GM18502 (cell line): ENCODE results near the gene CD2BP2.
"Not testable (repeated sequence)": the region's sequence is repeated elsewhere in the genome, so short reads cannot be mapped to it uniquely, and the experiment has no call there.

ENCODE experiments used
- ATAC-seq: cut with Tn5 transposase; IDR thresholded peaks from one replicate; pipeline ENCODE4 v1.9.1; 2021; ENCODE audit warnings: mild to moderate bottlenecking; ENCODE audit not compliant: unreplicated experiment, poor library complexity

CD2BP2 gene

GRCh38 chr16:30348113-30348512 is 7.0 kb downstream of the CD2BP2 start:
- ATAC-seq, result no peak

GRCh38 chr16:30346286-30346685 is 8.8 kb downstream of the CD2BP2 start:
- no peak for ATAC-seq

GRCh38 chr16:30343491-30343820 is 11.7 kb downstream of the CD2BP2 start:
- ATAC-seq, result not testable (repeated sequence)

DNA sequence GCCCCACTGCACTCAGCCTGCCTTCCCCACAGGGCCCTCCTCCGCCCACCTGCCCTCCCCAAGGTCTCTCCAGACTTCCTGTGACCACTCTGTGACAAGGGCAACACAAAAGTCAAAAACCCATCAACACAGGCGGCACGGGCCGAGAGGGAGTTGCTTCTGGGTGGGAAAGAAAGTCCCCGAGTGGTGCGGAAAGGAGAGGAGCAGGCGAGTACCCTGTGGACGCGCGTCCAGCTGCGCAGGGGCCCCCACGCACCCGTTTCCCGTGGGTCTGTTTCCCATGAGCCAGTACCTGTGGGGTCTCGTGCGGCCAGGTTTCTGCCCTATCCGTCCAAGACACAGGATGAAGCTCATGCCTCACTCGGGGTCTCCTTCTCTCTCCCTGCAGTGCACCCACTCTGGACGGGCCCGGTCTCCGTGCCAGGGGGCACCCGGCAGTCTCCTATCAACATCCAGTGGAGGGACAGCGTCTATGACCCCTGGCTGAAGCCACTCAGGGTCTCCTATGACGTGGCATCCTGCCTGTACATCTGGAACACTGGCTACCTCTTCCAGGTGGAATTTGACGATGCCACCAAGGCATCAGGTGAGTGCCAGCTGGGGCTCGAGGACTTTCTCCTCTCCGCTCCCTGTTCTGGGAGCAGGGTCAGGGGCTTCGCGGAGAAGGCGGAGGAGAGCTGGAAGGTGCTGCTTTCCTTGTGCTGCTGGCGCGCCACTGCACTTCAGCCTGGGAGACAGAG is 12.2 kb downstream of the CD2BP2 start:
- no peak for ATAC-seq

- not testable (repeated sequence) for ATAC-seq
Observed at GRCh38 chr16:30341971-30342370, 13.1 kb downstream of the CD2BP2 start.

DNA sequence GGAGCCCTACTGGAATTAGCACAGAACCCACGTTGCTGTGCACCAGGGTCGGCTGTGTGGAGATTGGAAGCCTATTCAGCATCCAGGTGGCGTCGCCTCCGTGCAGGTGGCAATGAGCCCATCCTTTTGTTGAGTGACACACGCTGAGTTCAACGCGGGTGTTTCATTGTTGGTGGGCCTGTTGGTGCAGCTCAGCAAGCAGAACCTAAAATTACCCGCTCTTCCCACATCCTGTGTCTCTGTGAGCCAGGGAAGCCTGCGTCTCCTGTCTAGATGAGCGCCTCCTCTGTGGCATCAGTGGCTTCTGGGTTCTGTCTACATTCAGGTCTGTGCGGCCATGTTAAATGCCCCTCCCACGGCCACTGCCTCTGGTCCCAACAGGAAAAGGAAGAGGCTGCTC is 14.5 kb downstream of the CD2BP2 start:
- ATAC-seq, result no peak

DNA sequence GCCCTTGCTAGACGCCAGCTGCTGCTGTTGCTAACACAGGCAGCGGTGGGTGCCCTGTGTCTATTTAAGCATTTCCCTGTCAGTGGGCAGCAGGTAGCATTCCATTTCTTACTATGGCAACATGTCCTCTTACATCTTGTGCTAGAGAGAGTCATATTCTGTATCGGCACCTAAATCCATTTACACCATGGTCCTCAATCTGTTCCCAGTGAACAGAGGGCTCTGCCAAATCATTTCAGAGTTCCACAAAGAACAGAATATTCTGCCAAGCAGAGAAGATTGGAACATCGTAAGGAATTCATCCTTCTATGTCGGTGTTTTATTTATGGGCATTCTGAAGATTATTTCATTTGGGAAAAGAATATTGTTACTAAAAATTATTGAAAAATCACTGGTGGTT is 16.4 kb downstream of the CD2BP2 start:
- ATAC-seq, result not testable (repeated sequence)

DNA sequence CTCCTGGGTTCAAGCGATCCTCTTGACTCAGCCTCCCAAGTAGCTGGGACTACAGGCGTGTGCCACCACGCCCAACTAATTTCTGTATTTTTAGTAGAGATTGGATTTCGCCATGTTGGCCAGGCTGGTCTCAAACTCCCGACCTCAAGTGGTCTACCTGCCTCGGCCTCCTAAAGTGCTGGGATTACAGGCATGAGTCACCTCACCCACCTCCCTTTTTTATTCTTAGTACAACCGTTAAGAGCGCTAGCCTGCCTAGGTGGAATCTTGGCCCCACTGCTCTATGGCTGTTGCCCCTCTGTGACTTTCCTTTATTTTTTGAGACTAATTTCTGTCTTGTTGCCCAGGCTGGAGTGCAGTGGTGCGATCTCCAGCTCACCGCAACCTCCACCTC is 17.1 kb downstream of the CD2BP2 start:
- not testable (repeated sequence) for ATAC-seq

DNA sequence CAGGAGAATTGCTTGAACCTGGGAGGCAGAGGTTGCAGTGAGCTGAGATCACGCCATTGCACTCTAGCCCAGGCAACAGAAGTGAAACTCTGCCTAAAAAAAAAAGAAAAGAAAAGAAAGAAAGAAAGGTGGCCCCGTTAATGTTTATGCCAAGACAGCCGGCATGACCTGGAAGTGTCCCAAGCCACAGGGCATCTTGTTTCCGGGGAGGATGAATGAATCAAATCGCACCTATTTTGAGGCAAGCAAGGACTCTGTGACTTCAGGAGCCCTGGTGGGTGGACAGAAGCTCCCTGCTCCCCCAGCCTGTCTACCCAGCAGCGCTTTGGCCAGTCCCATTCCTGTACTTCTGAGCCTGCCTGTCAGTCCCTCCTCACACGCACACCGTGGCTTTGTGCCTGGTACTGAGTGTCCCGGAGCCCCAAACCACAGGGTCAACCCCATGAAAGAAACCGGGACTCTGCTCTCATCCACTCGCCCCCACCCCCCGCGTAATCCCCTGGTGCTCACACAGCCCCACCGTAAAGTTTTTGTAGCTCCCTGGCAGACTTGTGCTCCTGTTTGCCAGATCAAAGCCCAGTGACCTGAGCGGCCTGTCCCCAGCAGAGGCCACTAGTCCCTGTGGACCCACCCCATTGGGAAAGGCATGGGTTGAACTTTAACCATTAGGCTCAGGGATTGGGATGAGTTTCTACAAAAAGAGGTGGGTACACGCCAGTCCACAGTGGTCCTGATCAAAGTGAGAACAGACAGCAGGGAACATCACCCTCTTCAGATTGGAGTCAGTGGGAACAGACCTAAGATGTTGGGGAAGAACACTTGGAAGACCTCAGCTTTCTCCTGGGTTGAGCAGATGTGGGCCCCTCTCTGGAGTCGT is 19.3 kb downstream of the CD2BP2 start:
- peak; percentile 16 for ATAC-seq

- peak; percentile 77 for ATAC-seq
Observed at GRCh38 chr16:30335028-30335597, 20.0 kb downstream of the CD2BP2 start.

GRCh38 chr16:30334473-30334989 is 20.6 kb downstream of the CD2BP2 start:
- ATAC-seq, result peak; percentile 89

DNA sequence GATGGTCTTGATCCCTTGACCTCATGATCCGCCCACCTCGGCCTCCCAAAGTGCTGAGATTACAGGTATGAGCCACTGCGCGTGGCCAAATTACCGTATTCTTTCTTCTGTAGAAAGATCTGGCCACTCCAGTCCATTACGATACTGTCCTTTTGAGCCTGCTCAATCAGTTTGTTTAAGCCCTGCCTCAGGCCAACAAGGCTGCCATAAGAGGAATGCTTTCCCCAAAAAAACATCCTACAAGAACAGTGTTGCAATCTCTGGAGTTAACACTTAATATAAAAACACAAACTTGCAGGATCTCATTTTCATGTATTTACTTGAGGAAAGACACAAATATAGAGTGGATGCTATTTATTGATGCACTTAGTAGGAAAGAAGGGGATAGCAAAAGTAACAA is 30.9 kb downstream of the CD2BP2 start:
- ATAC-seq, result not testable (repeated sequence)

DNA sequence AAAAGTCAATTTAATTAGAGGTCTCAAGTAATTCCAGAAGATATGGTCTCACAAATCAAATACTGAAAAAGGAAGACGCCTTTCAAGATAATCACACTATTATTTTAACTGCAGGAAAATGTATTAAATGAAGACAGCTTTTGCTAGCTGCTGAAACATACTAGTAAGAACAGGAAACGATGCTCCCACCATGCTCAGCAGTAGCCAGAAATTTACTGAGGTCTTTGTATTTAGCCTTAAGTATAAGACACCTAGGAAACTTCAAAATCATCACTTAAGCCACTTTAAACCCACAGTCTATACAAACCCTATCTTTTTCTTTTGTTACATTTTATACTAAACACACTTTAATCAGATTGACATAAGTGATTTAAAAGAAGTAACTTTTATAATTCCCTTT is 36.5 kb downstream of the CD2BP2 start:
- not testable (repeated sequence) for ATAC-seq

GRCh38 chr16:30310937-30311336 is 44.2 kb downstream of the CD2BP2 start:
- not testable (repeated sequence) for ATAC-seq

DNA sequence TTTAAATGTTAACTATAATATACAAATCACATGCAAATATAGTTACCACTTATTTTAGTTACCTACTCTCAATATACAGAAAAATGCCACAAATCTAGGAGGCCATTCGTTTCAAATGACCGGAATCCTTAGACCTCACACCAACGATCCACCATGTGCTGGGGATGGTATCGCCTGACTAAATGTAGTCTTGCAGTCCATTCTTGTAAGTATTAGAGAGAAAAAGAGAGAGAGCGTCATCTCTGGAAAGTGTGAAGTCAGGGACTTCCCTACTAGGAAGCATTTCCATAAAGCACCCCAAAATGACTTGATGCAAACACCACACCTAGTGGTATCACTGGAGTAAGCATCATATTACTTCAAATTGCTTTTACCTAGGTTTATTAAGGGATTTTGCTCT is 45.9 kb downstream of the CD2BP2 start:
- ATAC-seq, result not testable (repeated sequence)
